MM.1S (cell line): Measurements from ENCODE around the gene RABEP1.

Experiments used
- CTCF ChIP-seq: fragments of 300-600 bp; sonication (generic); IDR thresholded peaks from 2 replicates; pipeline ENCODE4 v1.5.1; 2016; ENCODE audit warnings: antibody characterized with exemption, low read length, mixed read lengths
- EZH2phosphoT487 ChIP-seq: fragments of 300-600 bp; sonication (generic); IDR thresholded peaks from 2 replicates; pipeline ENCODE4 v1.6.1; 2018; ENCODE audit warnings: antibody characterized with exemption, low read length

- TF ChIP-seq CTCF (no peak), EZH2phosphoT487 (no peak)
These were observed 47.9 kb downstream of the RABEP1 start for GRCh38 chr17:5329784-5330557.
